Activated CD8-positive, alpha-beta memory T cell treated with anti-CD3 and anti-CD28 coated beads for 48 hours (primary cell): Measurements from ENCODE around the gene MYO7A.

Experiments used
- DNase-seq, 3 experiments: peaks; one replicate each; pipeline ENCODE4 v3.0.0-alpha.2; 2020; ENCODE audit warnings: low read depth in 2 of 3, low spot score in 2 of 3

MYO7A gene

GRCh38 chr11:77212314-77213007 lies 84.4 kb downstream of the MYO7A start:
- no peak for DNase-seq

- DNase-seq = no peak
Observed at GRCh38 chr11:77213029-77213579, 85.1 kb downstream of the MYO7A start.

GRCh38 chr11:77213589-77214428 lies 85.8 kb downstream of the MYO7A start:
- DNase-seq = no peak

GRCh38 chr11:77214557-77214956 lies 86.5 kb downstream of the MYO7A start:
- DNase-seq = no peak

DNA sequence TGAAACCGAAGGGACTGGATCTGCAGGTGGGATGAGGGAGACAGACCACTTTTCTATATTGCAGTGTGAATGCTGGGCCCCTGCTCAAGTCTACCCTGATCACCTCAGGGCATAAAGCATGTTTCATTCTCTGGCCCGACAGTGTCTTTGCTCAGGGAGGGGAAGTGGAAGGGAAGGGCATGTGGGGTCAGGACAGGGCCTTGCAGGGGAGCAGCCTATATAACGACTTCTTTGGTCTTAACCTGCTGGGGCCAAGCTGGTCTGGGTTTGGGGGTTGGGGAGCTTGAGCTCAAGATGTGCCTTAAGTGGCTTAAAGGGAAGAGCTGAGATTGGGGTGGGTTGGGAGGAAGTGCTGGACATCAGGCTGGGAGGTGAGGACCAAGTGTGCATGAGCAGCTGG lies 87.1 kb downstream of the MYO7A start:
- DNase-seq = no peak

- DNase-seq = no peak
Observed at GRCh38 chr11:77217156-77217555, 89.1 kb downstream of the MYO7A start.

DNA sequence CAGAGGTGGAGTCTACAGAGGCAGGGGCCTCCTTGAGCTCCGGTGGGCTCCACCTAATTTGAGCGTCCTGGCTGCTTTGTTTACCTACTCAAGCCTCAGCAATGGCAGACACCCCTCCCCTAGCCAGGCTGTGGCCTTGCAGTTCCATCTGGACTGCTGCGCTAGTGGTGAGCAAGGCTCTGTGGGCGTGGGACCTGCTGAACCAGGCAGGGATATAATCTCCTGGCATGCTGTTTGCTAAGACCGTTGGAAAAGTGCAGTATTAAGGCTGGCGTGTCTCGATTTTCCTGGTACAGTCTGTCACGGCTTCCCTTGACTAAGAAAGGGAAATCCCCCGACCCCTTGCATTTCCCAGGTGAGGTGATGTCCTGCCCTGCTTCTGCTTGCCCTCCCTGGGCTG lies 95.8 kb downstream of the MYO7A start:
- no peak for DNase-seq

- DNase-seq = no peak
Observed at GRCh38 chr11:77230878-77231605, 103.0 kb downstream of the MYO7A start.

DNA sequence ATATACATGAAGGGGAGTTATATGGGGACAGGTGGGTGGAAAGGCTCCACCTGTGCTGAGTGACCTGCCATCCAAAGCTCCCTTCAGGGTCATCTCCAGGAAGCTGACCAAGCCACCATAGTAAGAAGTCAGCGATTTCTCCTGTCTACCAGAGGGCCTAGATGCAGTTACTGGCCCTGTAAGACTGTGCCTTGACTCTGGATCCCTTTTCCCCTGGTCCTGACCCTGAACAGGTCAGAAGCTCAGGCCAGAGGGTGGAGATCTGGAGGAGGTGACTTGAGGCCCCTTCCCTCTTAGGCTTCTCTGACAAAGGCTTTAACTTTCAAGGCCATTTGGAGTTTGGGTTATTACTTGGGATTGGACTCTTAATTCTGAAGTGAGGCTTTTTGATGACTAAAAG lies 103.8 kb downstream of the MYO7A start:
- no peak for DNase-seq

- no peak for DNase-seq
Observed at GRCh38 chr11:77232242-77232641, 104.2 kb downstream of the MYO7A start.

- no peak for DNase-seq
Observed at GRCh38 chr11:77233011-77233410, 105.0 kb downstream of the MYO7A start.

GRCh38 chr11:77236901-77237300 lies 108.9 kb downstream of the MYO7A start:
- DNase-seq = no peak

DNA sequence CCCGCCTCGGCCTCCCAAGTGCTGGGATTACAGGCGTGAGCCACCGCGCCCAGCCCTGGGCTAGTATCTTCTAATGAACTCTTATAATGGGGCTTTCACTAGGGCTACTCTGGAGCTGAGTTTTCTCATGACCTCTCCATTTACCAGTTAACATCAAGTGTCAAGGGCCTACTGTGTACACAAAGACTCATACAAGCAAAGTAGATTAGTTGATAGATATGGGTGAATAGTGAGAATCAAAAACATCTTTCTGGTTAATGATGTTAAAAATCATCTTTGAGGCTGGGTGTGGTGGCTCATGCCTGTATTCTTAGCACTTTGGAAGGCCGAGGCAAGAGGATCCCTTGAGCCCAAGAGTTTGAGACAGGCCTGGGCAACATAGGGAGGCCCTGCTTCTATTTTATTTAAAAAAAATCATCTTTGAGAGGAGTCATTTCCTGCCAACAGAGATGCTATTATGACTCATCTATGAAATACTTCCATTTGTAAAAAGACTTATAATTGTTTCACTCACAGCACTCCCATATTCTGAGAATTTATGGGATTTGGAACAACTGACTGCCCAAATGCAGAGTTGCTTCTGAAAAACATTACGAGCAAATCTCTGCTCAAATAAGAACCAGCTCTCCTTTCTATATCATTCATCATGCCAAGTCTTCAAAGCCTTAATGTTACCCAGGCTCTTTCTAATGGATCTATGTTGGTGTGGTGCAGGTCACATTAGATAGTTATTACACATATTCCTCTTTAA lies 116.4 kb downstream of the MYO7A start:
- no peak for DNase-seq

DNA sequence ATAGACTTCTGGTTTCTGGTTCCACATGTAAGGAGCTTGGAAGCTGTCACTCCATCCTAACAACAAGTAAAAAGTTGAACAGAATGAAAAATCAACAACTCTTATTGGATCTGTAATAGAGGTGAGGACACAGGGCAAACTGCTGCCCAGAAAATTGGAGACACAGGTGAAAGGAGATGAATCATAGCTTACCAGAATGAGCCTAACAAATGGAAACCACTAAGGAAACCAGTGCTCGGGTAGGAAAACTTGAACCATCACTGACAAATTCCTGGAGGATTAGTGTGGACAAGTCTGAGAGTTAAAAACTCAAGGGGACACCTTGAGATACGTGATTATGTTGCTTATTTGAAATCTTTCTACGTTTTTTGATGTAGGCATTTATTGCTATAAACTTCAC lies 121.4 kb downstream of the MYO7A start:
- DNase-seq = no peak

DNA sequence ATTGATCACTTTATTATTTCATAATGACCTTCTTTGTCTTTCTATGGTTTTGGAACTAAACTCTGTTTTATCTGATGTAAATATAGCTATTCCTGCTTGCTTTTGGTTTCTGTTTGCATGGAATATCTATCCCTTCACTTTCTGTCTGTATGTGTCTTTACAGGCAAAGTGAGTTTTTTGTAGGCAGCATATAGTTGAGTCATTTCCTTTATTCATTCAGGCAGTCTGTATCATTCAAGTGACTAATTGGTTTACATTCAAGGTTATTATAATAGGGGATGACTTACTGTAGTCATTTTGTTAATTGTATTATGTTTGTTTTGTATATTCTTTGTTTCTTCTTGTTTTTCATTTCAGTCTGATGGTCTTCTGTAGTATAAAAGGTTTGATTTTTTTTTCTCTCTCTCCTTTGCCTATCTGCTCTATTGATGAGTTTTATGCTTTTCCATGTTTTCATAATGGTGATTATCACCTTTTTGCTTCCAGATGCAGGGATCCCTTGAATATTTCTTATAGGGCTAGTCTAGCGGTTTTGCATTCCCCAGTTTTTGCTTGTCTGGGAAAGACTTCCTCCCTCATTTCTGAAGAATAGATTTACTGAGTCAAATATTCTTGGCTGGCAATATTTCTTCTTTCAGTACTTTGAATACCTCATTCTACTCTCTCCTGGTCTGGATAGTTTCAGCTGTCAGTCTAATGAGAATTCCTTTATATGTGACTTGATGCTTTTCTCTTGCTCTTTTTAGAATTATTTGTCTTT lies 123.0 kb downstream of the MYO7A start:
- no peak for DNase-seq

- DNase-seq = no peak
Observed at GRCh38 chr11:77252555-77253270, 124.7 kb downstream of the MYO7A start.

GRCh38 chr11:77253690-77254089 lies 125.6 kb downstream of the MYO7A start:
- no peak for DNase-seq

- no peak for DNase-seq
Observed at GRCh38 chr11:77259641-77260040, 131.6 kb downstream of the MYO7A start.

GRCh38 chr11:77262803-77263202 lies 134.8 kb downstream of the MYO7A start:
- DNase-seq = no peak
